GM12878 (cell line): ENCODE results near the gene TCERG1. TPM values are rescaled to one million over a fixed set of nuclear protein-coding genes. Genes with fewer than 3 reads are reported as not detected.

Experiments
- ATAC-seq: fragments of 200-7000 bp; cut with Tn5 transposase; 3 replicates; pipeline ENCODE4 v1.9.1; 2020; ENCODE audit warnings: mild to moderate bottlenecking, moderate library complexity
- BruUV-seq: library from RNA; stranded (reverse); fragments of 400-500 nt; replicated peaks from 2 replicates; lab custom pipeline; 2021; lab: Mats Ljungman, UMichigan
- CTCF ChIA-PET: fragments of 300-600 bp; sonication (Branson Sonifier 250); formaldehyde crosslinking; extraction: SDS; loops from one replicate; lab custom pipeline; 2021; ENCODE audit warnings: inconsistent platforms; lab: Yijun Ruan, JAX
- POLR2A ChIA-PET: fragments of 350-600 bp; formaldehyde crosslinking; extraction: SDS; loops from one replicate; lab custom pipeline; 2021; ENCODE audit warnings: inconsistent platforms; lab: Charles Lee
- RAD21 ChIA-PET: fragments of 300-600 bp; sonication (Branson Sonifier 250); formaldehyde crosslinking; loops from one replicate; lab custom pipeline; 2023; ENCODE audit warnings: antibody characterized with exemption; ENCODE audit not compliant: unreplicated experiment; lab: Charles Lee
- SMC1A ChIA-PET: fragments of 300-600 bp; sonication (Branson Sonifier 250); formaldehyde crosslinking; loops from one replicate; lab custom pipeline; 2023; ENCODE audit not compliant: unreplicated experiment, uncharacterized antibody; lab: Charles Lee
- DNase-seq: peaks from one replicate; pipeline ENCODE4 v3.0.0-alpha.2; 2011; ENCODE audit warnings: low read depth, low spot score
- FAIRE-seq: peaks from 3 replicates; lab custom pipeline; 2011; peaks lifted over from hg19 to GRCh38; lab: Jason Lieb, UNC
- H2AFZ ChIP-seq: 2 replicates; pipeline ENCODE4 v1.6.0; 2011; ENCODE audit warnings: low read depth, low read length, control low read depth; ENCODE audit not compliant: control insufficient read depth
- H3K27ac ChIP-seq: 2 replicates; pipeline ENCODE4 v1.5.1; 2011; ENCODE audit warnings: control low read depth; ENCODE audit not compliant: control insufficient read depth, insufficient read depth
- H3K27me3 ChIP-seq, 2 experiments: replicated peaks in 1 of 2; 2 replicates each; pipeline versions ENCODE4 v1.6.0 to v1.6.1; 2011; ENCODE audit warnings: low read length in 1 of 2; ENCODE audit not compliant: control insufficient read depth in 2 of 2, insufficient read depth in 2 of 2
- H3K36me3 ChIP-seq, 2 experiments: 2 replicates each; pipeline ENCODE4 v1.5.1; 2011; ENCODE audit warnings: low read length in 1 of 2; ENCODE audit not compliant: control insufficient read depth in 2 of 2, insufficient read depth in 2 of 2
- H3K4me1 ChIP-seq: 2 replicates; pipeline ENCODE4 v1.6.1; 2011; ENCODE audit warnings: mild to moderate bottlenecking, low read length, moderate library complexity, mixed read lengths; ENCODE audit not compliant: control insufficient read depth, insufficient read depth
- H3K4me2 ChIP-seq: 2 replicates; pipeline ENCODE4 v1.6.0; 2011; ENCODE audit warnings: control low read depth; ENCODE audit not compliant: control insufficient read depth, insufficient read depth
- H3K4me3 ChIP-seq: fragments of 200-600 bp; sonication (generic); 2 replicates; pipeline ENCODE4 v1.5.1; 2016
- H3K79me2 ChIP-seq: 2 replicates; pipeline ENCODE4 v1.6.0; 2011; ENCODE audit warnings: low read length; ENCODE audit not compliant: control insufficient read depth, insufficient read depth
- H3K9ac ChIP-seq: 2 replicates; pipeline ENCODE4 v1.8.0; 2011; ENCODE audit warnings: low read length, control low read depth, mixed read lengths; ENCODE audit not compliant: control insufficient read depth, insufficient read depth
- H3K9me3 ChIP-seq: replicated peaks from 3 replicates; pipeline ENCODE4 v1.5.1; 2011; ENCODE audit warnings: mild to moderate bottlenecking, low read length; ENCODE audit not compliant: control insufficient read depth, insufficient read depth
- H4K20me1 ChIP-seq: 2 replicates; pipeline ENCODE4 v1.6.0; 2011; ENCODE audit not compliant: control insufficient read depth, insufficient read depth
- CBX5 ChIP-seq: sonication (generic); IDR thresholded peaks from 2 replicates; pipeline ENCODE4 v1.6.1; 2016; ENCODE audit warnings: low read depth, moderate library complexity, mild to moderate bottlenecking, inconsistent platforms
- CHD2 ChIP-seq: IDR thresholded peaks from 2 replicates; pipeline ENCODE4 v1.6.1; 2011; ENCODE audit warnings: low read depth, low read length, improper control_type of control experiment, borderline replicate concordance
- CUX1 ChIP-seq: IDR thresholded peaks from 2 replicates; pipeline ENCODE4 v1.6.1; 2012; ENCODE audit warnings: improper control_type of control experiment, low read depth, low read length; ENCODE audit not compliant: insufficient replicate concordance
- E2F4 ChIP-seq: IDR thresholded peaks from 2 replicates; pipeline ENCODE4 v1.6.1; 2012; ENCODE audit warnings: low read depth, low read length, improper control_type of control experiment
- FOXK2 ChIP-seq: fragments of 450-650 bp; IDR thresholded peaks from 2 replicates; pipeline ENCODE4 v1.6.1; 2017; ENCODE audit warnings: mild to moderate bottlenecking, moderate library complexity
- IRF5 ChIP-seq: fragments of 450-650 bp; IDR thresholded peaks from 2 replicates; pipeline ENCODE4 v1.6.1; 2017; ENCODE audit warnings: borderline replicate concordance
- MLLT1 ChIP-seq: fragments of 450-650 bp; IDR thresholded peaks from 2 replicates; pipeline ENCODE4 v1.6.1; 2016; ENCODE audit warnings: mild to moderate bottlenecking
- PAX8 ChIP-seq: fragments of 450-650 bp; IDR thresholded peaks from 2 replicates; pipeline ENCODE4 v1.6.1; 2017; ENCODE audit warnings: mild to moderate bottlenecking, moderate library complexity
- RAD21 ChIP-seq: IDR thresholded peaks from 2 replicates; pipeline ENCODE4 v1.6.1; 2011; ENCODE audit warnings: mild to moderate bottlenecking, low read depth, low read length, moderate library complexity; ENCODE audit not compliant: insufficient read depth
- RAD51 ChIP-seq: fragments of 450-650 bp; IDR thresholded peaks from 2 replicates; pipeline ENCODE4 v1.6.1; 2016; ENCODE audit warnings: moderate library complexity, mild to moderate bottlenecking, inconsistent platforms
- RUNX3 ChIP-seq: IDR thresholded peaks from 2 replicates; pipeline ENCODE4 v1.6.1; 2012; ENCODE audit warnings: low read length, inconsistent platforms
- WGBS: methylation state at CpG from one replicate; pipeline ENCODE4 v1.1.6; 2016; ENCODE audit warnings: low lambda C conversion rate; ENCODE audit not compliant: insufficient replicate concordance, insufficient coverage; ENCODE audit errors: missing lambda C conversion rate; 5-methylcytosine and 5-hydroxymethylcytosine counted together
- in situ Hi-C: fragments of 300-500 bp; cut with MboI; formaldehyde crosslinking; loops from 9 replicates; pipeline ENCODE4 v1.14.3; 2018; ENCODE audit warnings: mixed read lengths
- intact Hi-C: fragments of 100-400 bp; cut with micrococcal nuclease; formaldehyde crosslinking; loops from one replicate; pipeline ENCODE4 v1.14.2; 2022; ENCODE audit not compliant: unreplicated experiment
- polyA plus RNA-seq, 11 experiments: library from polyadenylated mRNA; depleted of rRNA in 4 of 11; unstranded in 6 of 11; stranded (reverse) in 5 of 11; fragments of >200 nt; fragmentation: Nextera tagmentation in 4 of 11; fragmentation: Illumina TruSeq in 1 of 11; extraction: Ambion mirVana in 4 of 11; extraction: Trizol in 1 of 11; gene quantifications; 1 replicate in 1 of 11; 2 replicates in 10 of 11; pipeline versions ENCODE4 v1.2.1 to v1.2.3, GENCODE V29; 2011 to 2016; ENCODE audit warnings: inconsistent platforms in 2 of 11, missing spikeins in 2 of 11, low read depth in 1 of 11
- total RNA-seq, 4 experiments: library from RNA; depleted of rRNA in 3 of 4; stranded (reverse); fragments of >200 nt in 3 of 4; fragmentation: Illumina TruSeq in 1 of 4; extraction: Trizol in 1 of 4; gene quantifications; 2 replicates each; pipeline versions ENCODE4 v1.2.1 to v1.2.3, GENCODE V29; 2013 to 2021

TCERG1 gene
- total and polyA plus RNA-seq, 10 of the 15 experiments (the other 5 are each of a cell fraction or from before 2014, with no cell fraction given), result 51.5 to 131 (median 91.6) TPM

- TF ChIP-seq IRF5 (no peak), CBX5 (no peak)
These were observed 93.3 kb downstream of the TCERG1 start (continued) for GRCh38 chr5:146540414-146540813.

- Histone ChIP-seq H3K36me3 (no peaks in the 10 kb centered on the region), H4K20me1 (no peaks in the 10 kb centered on the region), H3K4me3 (no peak overlapping the region), H3K9me3 (no peaks in the 10 kb centered on the region), H2AFZ (no peak overlapping the region), H3K79me2 (no peaks in the 10 kb centered on the region), H3K9ac (no peak overlapping the region), H3K27me3 (no peaks in the 10 kb centered on the region), H3K27ac (no peak overlapping the region), H3K4me1 (no peaks in the 10 kb centered on the region), H3K4me2 (no peak overlapping the region)
- ChIA-PET CTCF (interaction anchor here (0.9 to 6.4 kb wide), 14 partner anchors 10 to 811 kb away, joined by 3 to 80 read pairs (median 6); no protein-coding TSS in a partner anchor), RAD21 (interaction anchor here (0.5 to 2.8 kb wide), 6 partner anchors 9 to 647 kb away, joined by 3 to 33 read pairs (median 7); no protein-coding TSS in a partner anchor), SMC1A (interaction anchor here (0.6 to 3.1 kb wide), 10 partner anchors 9 to 647 kb away, joined by 3 to 31 read pairs (median 4); partner anchors contain the start of gene GPR151), POLR2A (no interaction called here)
- no TSS peak for BruUV-seq
- FAIRE-seq (peak; percentile 84), ATAC-seq (peak; percentile 100), DNase-seq (no peak)
- 22% methylated on average over 16 of the region's 16 CpGs for WGBS
- in situ Hi-C loops (loop anchor here (5.0 kb wide), 2 partner anchors 425 to 645 kb away; no protein-coding TSS in a partner anchor), intact Hi-C loops (loop anchor here (1.0 to 5.0 kb wide), 3 partner anchors 80 to 424 kb away; no protein-coding TSS in a partner anchor)
- TF ChIP-seq RUNX3 (no peak), CHD2 (no peak), RAD51 (no peak), FOXK2 (no peak), RAD21 (peak; percentile 86), MLLT1 (no peak), E2F4 (no peak), PAX8 (no peak), CUX1 (no peak)
These were observed 95.1 kb downstream of the TCERG1 start for GRCh38 chr5:146541958-146542849.
